Fibroblast of peridontal ligament (primary cell): ENCODE measurements around the gene GNG12.

Source experiments
- DNase-seq: peaks from one replicate; pipeline ENCODE4 v3.0.0-alpha.2; 2010; ENCODE audit errors: extremely low read depth

GNG12 gene

DNA sequence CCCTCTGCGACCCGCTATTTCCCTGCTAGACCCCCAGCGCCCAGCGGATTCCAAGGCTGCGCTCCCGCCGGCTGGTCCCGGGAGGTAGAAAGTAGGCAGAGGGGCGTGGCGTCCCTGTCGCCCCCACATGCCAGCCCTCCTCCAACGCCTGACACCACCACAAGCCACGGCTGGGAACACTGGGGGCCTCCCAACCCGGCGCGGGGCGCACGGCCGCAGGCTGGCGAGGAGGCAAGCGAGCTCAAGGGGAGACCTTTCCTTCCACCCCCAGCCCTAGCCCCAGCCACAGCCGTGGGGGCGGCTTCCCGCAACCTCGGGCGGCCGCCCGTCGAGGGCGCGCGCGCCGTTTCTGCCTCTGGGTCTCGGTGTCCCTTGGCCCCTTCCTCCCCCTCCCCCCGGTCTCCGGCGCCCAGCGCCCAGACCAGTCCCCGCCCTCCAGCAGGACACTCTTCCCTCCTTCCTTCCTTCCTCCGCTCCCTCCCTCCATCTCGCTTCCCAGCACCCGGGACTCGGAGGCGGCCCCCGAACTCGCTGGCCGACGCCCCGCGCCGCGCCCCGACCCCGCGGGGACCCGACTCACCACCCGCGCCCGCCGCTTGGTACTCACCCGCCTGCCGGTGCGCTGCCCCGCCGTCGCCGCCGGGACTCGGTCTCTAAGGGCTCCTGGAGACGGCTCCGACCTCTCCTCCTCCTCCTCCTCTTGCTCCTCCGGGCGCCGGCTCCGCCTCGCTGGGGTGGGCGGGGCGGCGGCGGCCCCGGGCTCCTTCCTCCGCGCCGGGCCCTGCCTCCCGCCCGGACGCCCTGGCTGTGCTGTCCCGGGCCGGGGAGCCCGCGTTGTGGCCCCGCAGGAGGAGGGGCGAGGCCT, at the start of gene GNG12:
GNG12 (minus strand) TSS at position 731 of the 865 bp plus-strand sequence. CDS start 125,781 bp downstream, outside the sequence.
- DNase-seq: peak; percentile 65

DNA sequence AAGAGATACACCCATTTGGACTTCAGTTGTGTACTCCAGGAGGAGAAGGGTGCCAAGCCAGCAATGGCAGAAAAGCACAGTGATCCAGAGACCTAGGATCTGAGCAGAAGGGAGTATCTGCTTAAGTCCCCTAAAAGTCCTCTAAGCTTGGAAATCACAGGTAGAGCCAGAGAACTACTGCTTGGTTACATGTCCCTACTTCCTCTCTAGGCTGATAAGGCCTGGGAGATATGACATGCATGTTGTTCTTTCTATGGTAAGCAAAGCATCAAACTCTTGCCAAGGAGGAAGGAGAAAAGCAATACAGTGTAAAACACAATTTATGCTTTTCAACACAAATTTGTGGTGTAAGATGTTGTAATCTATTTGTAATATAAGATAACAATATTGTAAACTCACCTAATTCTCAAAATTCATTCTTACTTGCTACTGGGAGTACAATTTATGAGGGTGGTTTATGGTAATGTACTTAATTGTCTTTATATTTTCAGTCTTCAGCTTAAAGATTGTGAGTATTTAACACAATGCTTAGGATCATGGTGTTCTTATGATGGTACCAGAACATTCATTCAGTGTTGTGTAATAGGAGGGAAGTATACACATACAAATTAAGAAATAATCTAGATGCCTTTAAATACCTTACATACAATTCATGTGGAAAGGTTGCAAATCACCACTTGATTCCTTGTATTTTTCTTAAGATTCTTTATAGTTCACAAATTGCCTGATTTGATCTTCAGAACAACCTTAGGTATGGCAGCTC, 49.1 kb upstream of the GNG12 start:
- no peak for DNase-seq

GRCh38 chr1:67880056-67880601, 46.9 kb upstream of the GNG12 start:
- DNase-seq: peak; percentile 59

DNA sequence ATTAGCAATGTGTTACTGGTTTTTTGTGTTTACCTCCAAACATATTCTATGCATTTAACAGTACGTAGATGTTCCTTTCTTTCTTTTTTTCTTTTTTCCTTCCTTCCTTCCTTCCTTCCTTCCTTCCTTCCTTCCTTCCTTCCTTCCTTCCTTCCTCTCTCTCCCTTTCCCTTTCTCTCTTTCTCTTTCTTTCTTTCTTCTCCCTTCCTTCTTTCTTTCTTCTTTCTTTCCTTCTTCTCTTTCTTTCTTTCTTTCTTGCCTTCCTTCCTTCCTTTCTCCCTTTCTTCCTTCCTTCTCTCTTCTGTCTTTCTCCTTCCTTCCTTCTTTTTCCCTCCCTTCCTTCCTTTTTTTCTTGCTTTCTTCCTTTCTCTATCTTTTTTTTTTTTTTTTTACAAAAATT, 46.2 kb upstream of the GNG12 start:
- no peak for DNase-seq

DNA sequence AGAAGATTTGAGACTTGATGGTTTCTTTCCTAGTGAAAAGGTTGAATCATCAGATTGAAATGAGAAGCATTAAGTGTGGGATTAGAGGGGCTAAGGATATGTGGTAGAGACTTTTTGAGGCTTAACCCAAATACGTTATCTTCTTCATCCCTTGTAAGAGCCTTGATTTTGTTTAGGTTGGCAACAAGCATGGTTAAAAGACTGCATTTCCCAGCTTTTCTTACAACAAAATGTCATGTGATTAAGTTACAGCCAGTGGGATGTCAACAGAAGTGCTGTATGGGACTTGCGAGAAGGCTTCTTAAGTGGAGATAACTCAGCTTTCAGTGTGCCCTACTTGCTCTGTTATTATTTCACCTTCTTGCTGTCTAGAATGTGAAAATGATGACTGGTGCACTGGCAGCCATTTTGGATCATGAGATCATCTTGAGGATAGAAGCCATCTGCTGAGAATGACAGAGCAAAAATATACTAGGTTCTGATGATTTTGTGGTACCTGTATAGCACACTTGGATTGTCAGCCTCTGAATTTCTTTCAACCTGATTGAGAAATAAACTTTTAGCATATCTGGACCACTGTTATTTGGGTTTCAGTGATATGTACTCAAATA, 41.3 kb upstream of the GNG12 start:
- no peak for DNase-seq

DNA sequence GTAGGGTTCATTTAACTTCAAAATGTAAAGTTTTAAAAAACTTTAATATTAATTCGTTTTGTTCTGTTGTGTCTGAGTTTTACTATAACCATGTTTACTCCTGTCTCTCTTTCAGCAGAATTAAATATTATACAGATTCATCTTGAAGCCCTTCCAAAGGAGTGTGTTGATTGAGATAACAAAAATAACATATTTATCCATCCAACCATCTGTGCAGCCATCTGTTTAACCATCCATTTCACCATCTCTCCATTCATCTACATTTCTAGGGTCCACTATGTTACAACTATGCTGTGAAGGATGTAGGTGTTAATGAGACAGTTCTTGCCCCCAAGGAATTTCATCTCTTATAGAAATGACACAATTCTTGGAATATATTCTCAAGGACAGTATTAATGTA, 36.0 kb upstream of the GNG12 start:
- DNase-seq: no peak

DNA sequence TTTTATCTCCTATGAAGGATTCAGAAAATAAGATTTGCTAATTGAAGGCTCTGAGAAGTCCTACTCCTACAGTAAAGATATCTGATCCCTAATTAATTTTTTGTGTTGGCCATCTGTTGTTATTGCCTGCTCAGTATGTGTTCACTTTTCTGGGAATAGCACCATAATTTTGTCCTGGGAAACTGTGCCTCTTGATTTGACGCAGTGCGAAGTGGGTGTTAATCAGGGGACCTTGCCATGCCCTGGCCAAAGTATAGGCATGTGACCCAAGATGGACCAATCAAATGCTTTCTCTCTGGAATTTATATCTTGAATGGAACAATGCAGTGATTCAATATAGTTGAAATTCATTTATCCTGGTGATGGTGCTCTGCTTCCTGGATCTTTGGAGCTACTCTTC, 30.4 kb upstream of the GNG12 start:
- no peak for DNase-seq

- DNase-seq: no peak
Observed at GRCh38 chr1:67862685-67863084, 29.4 kb upstream of the GNG12 start.

GRCh38 chr1:67861856-67862516, 28.7 kb upstream of the GNG12 start:
- no peak for DNase-seq

DNA sequence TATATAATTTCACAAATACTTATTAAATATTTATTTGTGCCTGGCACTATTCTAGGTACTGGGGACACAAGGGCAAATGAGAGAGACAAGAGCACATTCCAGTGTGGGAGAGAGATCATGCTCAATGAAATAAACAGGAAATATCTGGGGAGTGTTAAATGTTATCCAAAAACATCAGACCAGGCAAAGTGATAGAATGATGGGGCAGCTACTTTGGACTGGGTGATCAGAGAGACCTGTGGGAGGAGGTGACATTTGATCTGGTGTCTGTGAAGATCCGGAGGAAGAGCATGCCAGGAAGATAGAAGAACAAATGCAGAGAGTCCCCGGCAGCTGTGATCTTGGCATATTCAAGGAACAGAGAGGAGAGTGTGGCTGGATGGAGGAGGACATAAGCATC, 27.5 kb upstream of the GNG12 start:
- DNase-seq: no peak

- no peak for DNase-seq
Observed at GRCh38 chr1:67856921-67857320, 23.7 kb upstream of the GNG12 start.

- DNase-seq: peak; percentile 41
Observed at GRCh38 chr1:67855961-67856360, 22.7 kb upstream of the GNG12 start.

DNA sequence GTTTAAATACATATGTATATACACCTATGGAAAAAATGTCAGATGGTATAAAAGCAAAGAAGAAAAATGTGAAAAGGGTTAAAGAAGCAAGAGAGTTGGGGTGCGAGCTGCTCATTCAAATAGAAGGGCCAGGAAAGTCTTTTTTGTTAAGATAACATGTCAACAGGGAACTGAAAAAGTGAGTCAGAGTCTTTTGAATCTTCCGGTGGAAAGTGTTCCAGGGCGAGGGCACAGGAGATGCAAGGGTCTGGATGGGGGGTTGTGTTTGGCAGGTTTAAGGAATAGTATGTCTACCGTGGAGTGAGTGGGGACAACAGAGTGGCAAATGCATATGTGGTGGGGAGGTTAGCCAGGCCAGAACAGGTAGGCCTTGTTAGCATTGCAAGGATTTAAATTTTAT, 22.2 kb upstream of the GNG12 start:
- no peak for DNase-seq

GRCh38 chr1:67853704-67854103, 20.4 kb upstream of the GNG12 start:
- DNase-seq: peak; percentile 87

- no peak for DNase-seq
Observed at GRCh38 chr1:67851800-67852199, 18.5 kb upstream of the GNG12 start.

DNA sequence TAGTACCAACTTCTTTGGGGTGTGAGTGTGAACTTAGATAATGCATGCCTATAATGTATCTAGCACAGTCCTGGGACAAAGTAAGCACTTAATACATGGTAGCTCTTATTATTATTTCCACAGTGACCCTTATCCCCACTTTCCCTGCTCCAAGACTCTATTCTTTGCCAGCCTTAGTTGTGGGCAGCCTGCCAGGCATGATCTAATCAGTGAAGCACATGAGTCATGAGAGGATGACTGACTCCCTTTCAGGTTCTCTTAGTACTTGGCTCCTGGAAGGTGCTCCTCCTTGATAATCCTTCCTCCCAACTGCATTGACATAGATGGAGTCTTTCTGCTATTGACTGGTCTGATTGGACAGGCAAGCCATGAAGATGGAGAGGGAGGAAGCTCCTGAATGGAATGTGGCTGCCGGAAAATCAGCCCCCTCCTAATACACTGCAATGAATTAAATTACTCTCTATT, 17.4 kb upstream of the GNG12 start:
- DNase-seq: peak; percentile 87

GRCh38 chr1:67850151-67850551, 16.9 kb upstream of the GNG12 start:
- DNase-seq: peak; percentile 71

- no peak for DNase-seq
Observed at GRCh38 chr1:67847466-67847865, 14.2 kb upstream of the GNG12 start.

- no peak for DNase-seq
Observed at GRCh38 chr1:67846538-67846937, 13.3 kb upstream of the GNG12 start.

DNA sequence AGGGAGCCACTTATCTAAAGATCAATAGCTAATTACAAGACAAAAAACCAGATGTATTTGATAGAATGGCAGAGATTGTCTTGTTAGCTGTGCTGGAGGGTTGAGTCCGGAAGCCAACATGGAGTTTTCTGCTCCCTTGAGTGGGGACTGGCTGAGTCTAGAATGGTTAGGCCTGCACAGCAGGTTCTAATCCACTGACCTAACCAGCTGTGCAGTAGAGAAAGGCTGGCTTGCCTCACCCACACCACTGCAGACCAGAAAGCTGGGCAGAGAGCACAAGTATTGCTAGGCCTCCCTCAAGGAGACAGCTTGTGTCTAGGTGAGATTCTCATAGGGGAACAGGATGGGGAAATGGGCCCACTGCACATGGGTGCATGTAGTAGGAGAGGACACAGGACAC, 11.7 kb upstream of the GNG12 start:
- DNase-seq: no peak

DNA sequence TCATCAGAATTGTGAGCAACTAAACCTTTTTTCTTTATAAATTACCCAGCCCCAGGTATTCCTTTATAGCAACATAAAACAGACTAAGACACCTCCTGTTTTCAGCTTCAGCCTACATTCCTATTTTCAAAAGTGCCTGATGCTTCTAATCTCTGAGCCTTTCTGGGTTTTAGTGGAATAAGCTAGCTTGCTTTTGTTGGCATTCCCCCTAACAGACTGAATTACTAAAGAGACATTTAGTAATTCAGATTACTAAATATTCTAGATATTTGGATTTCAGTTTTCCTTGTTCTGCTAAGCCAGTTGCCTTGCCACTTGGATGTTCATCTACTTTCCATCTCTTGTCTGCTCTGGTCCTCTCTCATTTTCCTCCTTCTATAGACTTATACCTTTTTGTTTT, 10.5 kb upstream of the GNG12 start:
- DNase-seq: peak; percentile 57

GRCh38 chr1:67843331-67843730, 10.1 kb upstream of the GNG12 start:
- no peak for DNase-seq
